SK-N-SH (cell line): Measurements from ENCODE around the gene TDRD1. TPM values are rescaled to one million over a fixed set of nuclear protein-coding genes. Genes with fewer than 3 reads are reported as not detected.
A peak's percentile ranks its signal among the peaks of the same experiment; 100 is the strongest.

Experiments used
- CTCF ChIA-PET: fragments of 300-600, 350-600 bp; formaldehyde crosslinking; extraction: SDS; loops from one replicate; lab custom pipeline; 2021; lab: Yijun Ruan, JAX
- POLR2A ChIA-PET: fragments of 350-600 bp; sonication (Branson Sonifier 250); formaldehyde crosslinking; extraction: SDS; loops from one replicate; lab custom pipeline; 2020; ENCODE audit warnings: antibody characterized with exemption, inconsistent platforms; lab: Yijun Ruan, JAX
- DNase-seq: peaks from one replicate; pipeline ENCODE4 v3.0.0; 2012
- H2AFZ ChIP-seq: fragments of 200-600 bp; sonication (generic); 2 replicates; pipeline ENCODE4 v1.8.1; 2016; ENCODE audit warnings: antibody characterized with exemption, mild to moderate bottlenecking, low read depth
- H3F3A ChIP-seq: fragments of 200-600 bp; sonication (generic); replicated peaks from 2 replicates; pipeline ENCODE3; 2016; ENCODE audit warnings: antibody characterized with exemption, mild to moderate bottlenecking; ENCODE audit not compliant: insufficient read depth
- H3K27ac ChIP-seq, 2 experiments: fragments of 200-500 bp in 1 of 2; fragments of 200-600 bp in 1 of 2; sonication (Bioruptor generic) in 1 of 2; sonication (generic), shearing (Covaris generic) in 1 of 2; 2 replicates each; pipeline versions ENCODE4 v1.5.1 to v1.6.1; 2014 to 2016; ENCODE audit warnings: low read depth in 2 of 2, inconsistent platforms in 1 of 2, low read length in 1 of 2, mild to moderate bottlenecking in 1 of 2, mixed read lengths in 1 of 2
- H3K27me3 ChIP-seq: fragments of 200-600 bp; sonication (generic), shearing (Covaris generic); 2 replicates; pipeline ENCODE4 v1.6.1; 2016; ENCODE audit warnings: mixed run types; ENCODE audit not compliant: insufficient read depth
- H3K36me3 ChIP-seq, 2 experiments: fragments of 200-500 bp in 1 of 2; fragments of 200-600 bp in 1 of 2; sonication (Bioruptor generic) in 1 of 2; sonication (generic) in 1 of 2; replicated peaks in 1 of 2; 2 replicates each; pipeline versions ENCODE3 to v1.5.1; 2014 to 2016; ENCODE audit warnings: low read length in 1 of 2, mild to moderate bottlenecking in 1 of 2; ENCODE audit not compliant: insufficient read depth in 2 of 2, control insufficient read depth in 1 of 2
- H3K4me1 ChIP-seq, 2 experiments: fragments of 200-500 bp in 1 of 2; fragments of 200-600 bp in 1 of 2; sonication (Bioruptor generic) in 1 of 2; sonication (generic), shearing (Covaris generic) in 1 of 2; 2 replicates each; pipeline versions ENCODE4 v1.5.1 to v1.6.1; 2014 to 2016; ENCODE audit warnings: low read depth in 1 of 2, low read length in 1 of 2, mixed run types in 1 of 2; ENCODE audit not compliant: insufficient read depth in 2 of 2, control insufficient read depth in 1 of 2
- H3K4me2 ChIP-seq: fragments of 200-600 bp; sonication (generic), shearing (Covaris generic); 2 replicates; pipeline ENCODE4 v1.6.1; 2017; ENCODE audit warnings: mixed run types
- H3K4me3 ChIP-seq, 2 experiments: fragments of 200-500 bp in 1 of 2; fragments of 200-600 bp in 1 of 2; sonication (Bioruptor generic) in 1 of 2; sonication (generic), shearing (Covaris generic) in 1 of 2; 2 replicates each; pipeline versions ENCODE4 v1.5.1 to v1.8.1; 2014 to 2016; ENCODE audit warnings: low read depth in 2 of 2, inconsistent platforms in 1 of 2, low read length in 1 of 2, mild to moderate bottlenecking in 1 of 2, mixed read lengths in 1 of 2, moderate library complexity in 1 of 2
- H3K79me2 ChIP-seq: fragments of 200-600 bp; sonication (generic); 2 replicates; pipeline ENCODE4 v1.8.1; 2017; ENCODE audit warnings: mild to moderate bottlenecking; ENCODE audit not compliant: insufficient read depth
- H3K9ac ChIP-seq: fragments of 200-600 bp; sonication (generic); 2 replicates; pipeline ENCODE4 v1.6.1; 2017; ENCODE audit warnings: mixed run types
- H3K9me2 ChIP-seq: fragments of 200-600 bp; sonication (generic); 2 replicates; pipeline ENCODE4 v1.6.1; 2017; ENCODE audit warnings: mixed run types
- H3K9me3 ChIP-seq: fragments of 200-600 bp; sonication (generic); 2 replicates; pipeline ENCODE4 v1.6.1; 2017; ENCODE audit warnings: mixed run types, mild to moderate bottlenecking, moderate library complexity
- H4K20me1 ChIP-seq: fragments of 200-600 bp; sonication (generic); 2 replicates; pipeline ENCODE4 v1.6.1; 2017; ENCODE audit warnings: mild to moderate bottlenecking, mixed run types; ENCODE audit not compliant: insufficient read depth
- CHD2 ChIP-seq: fragments of 150-350 bp; IDR thresholded peaks from 2 replicates; pipeline ENCODE4 v1.6.1; 2018; ENCODE audit warnings: low read length; ENCODE audit not compliant: partially characterized antibody
- CTCF ChIP-seq: fragments of 200-600 bp; sonication (generic); IDR thresholded peaks from 2 replicates; pipeline ENCODE4 v1.6.1; 2017; ENCODE audit warnings: antibody characterized with exemption, mild to moderate bottlenecking, moderate library complexity
- ELF1 ChIP-seq: IDR thresholded peaks from 2 replicates; pipeline ENCODE4 v1.4.0; 2012
- EZH2phosphoT487 ChIP-seq: fragments of 200-600 bp; sonication (generic); IDR thresholded peaks from 2 replicates; pipeline ENCODE4 v1.6.1; 2017; ENCODE audit warnings: low read depth, mixed run types, mild to moderate bottlenecking, antibody characterized with exemption, moderate library complexity, borderline replicate concordance
- FOXJ3 ChIP-seq: sonication (generic); formaldehyde crosslinking; IDR thresholded peaks from 2 replicates; pipeline ENCODE4 v1.5.1; 2020; ENCODE audit warnings: mild to moderate bottlenecking, missing genetic modification reagents
- FOXM1 ChIP-seq: IDR thresholded peaks from 2 replicates; pipeline ENCODE4 v1.4.0; 2012; ENCODE audit warnings: low read depth, mild to moderate bottlenecking
- GABPA ChIP-seq: IDR thresholded peaks from 2 replicates; pipeline ENCODE4 v1.4.0; 2012; ENCODE audit warnings: low read depth, mild to moderate bottlenecking
- GATA2 ChIP-seq: sonication (generic); formaldehyde crosslinking; IDR thresholded peaks from 2 replicates; pipeline ENCODE4 v1.5.0; 2020; ENCODE audit warnings: mild to moderate bottlenecking, missing genetic modification reagents
- MEF2A ChIP-seq: IDR thresholded peaks from 2 replicates; pipeline ENCODE4 v1.4.0; 2012; ENCODE audit warnings: low read depth, borderline replicate concordance
- NFIC ChIP-seq: IDR thresholded peaks from 2 replicates; pipeline ENCODE4 v1.4.0; 2012; ENCODE audit warnings: borderline replicate concordance
- PBX3 ChIP-seq: IDR thresholded peaks from 2 replicates; pipeline ENCODE4; 2012
- TAF1 ChIP-seq: IDR thresholded peaks from 2 replicates; pipeline ENCODE4 v1.6.1; 2012; ENCODE audit warnings: low read depth, mild to moderate bottlenecking, low read length, moderate library complexity, borderline replicate concordance
- TCF12 ChIP-seq: IDR thresholded peaks from 2 replicates; pipeline ENCODE4 v1.4.0; 2012
- YY1 ChIP-seq: IDR thresholded peaks from 2 replicates; pipeline ENCODE4 v1.4.0; 2012; ENCODE audit warnings: low read depth, mild to moderate bottlenecking
- WGBS: methylation state at CpG from one replicate; pipeline ENCODE4 v1.1.6; 2017; ENCODE audit warnings: low lambda C conversion rate; 5-methylcytosine and 5-hydroxymethylcytosine counted together
- polyA plus RNA-seq, 3 experiments: library from polyadenylated mRNA; depleted of rRNA; stranded (reverse); fragments of >200 nt; gene quantifications; 2 replicates each; pipeline ENCODE4 v1.2.3, GENCODE V29; 2012
- TF ChIP-seq, protein P1 (sequence below): fragments of 150-350 bp; IDR thresholded peaks from 2 replicates; pipeline ENCODE4 v1.6.1; 2017; ENCODE audit warnings: antibody characterized with exemption, low read length, low read depth, borderline replicate concordance

TDRD1 gene
- polyA plus RNA-seq, 1 of the 3 experiments (the other 2 are of a cell fraction), result not detected

DNA sequence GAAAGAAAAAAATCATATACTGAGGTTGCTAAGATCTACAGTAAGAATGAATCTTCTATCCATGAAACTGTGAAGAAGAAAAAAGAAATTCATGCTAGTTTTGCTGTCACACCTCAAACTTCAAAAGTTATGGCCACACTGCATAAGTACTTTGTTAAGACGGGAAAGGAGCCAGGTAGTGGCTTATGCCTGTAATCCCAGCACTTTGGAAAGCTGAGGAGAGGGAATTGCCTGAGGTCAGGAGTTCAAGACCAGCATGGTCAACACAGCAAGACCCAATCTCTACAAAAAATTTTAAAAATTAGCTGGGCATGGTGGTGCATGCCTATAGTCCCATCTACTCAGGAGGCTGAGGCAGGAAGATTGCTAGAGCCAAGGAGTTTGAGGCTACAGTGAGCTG lies 27.3 kb upstream of the TDRD1 start:
- H3K9me3 ChIP-seq, result no peaks in the 10 kb centered on the region
- no peak overlapping the region for H2AFZ ChIP-seq
- DNase-seq, result no peak
- H3K36me3 ChIP-seq, result peaks cover 15 to 67% of the 10 kb centered on the region in 2 experiments
- H3K79me2 ChIP-seq, result no peaks in the 10 kb centered on the region
- POLR2A ChIA-PET, result no interaction called here
- H3K4me1 ChIP-seq, result peaks cover 0 to 4% of the 10 kb centered on the region in 2 experiments; a peak in 1 of 4 replicates
- no peaks in the 10 kb centered on the region for H3K27me3 ChIP-seq
- no peak overlapping the region for H3K4me3 ChIP-seq
- no peaks in the 10 kb centered on the region for H3K9me2 ChIP-seq
- 0 out of 2 replicates have a peak overlapping the region, but pooled peaks have one; percentile 31 for H3K4me2 ChIP-seq
- CTCF ChIA-PET, result interaction anchor here (0.8 kb wide), 1 partner anchor 473 kb away, joined by 3 read pairs; no protein-coding TSS in a partner anchor
- peak overlapping the region; percentile 29; the same call in 1 of the 2 replicates for H3K9ac ChIP-seq
- TF ChIP-seq EZH2phosphoT487, result no peak
- TF ChIP-seq MEF2A, result no peak
- no peak for TF ChIP-seq YY1
- no peak for TF ChIP-seq TCF12
- TF ChIP-seq, all 33 proteins: peak for 0
- 94% methylated on average over 1 of the region's 1 CpG for WGBS
- Histone ChIP-seq H3K27ac (peak overlapping the region in 1 of 2 experiments; percentile 63; a peak in 2 of 4 replicates), H4K20me1 (no peaks in the 10 kb centered on the region), H3F3A (no peaks in the 10 kb centered on the region)

DNA sequence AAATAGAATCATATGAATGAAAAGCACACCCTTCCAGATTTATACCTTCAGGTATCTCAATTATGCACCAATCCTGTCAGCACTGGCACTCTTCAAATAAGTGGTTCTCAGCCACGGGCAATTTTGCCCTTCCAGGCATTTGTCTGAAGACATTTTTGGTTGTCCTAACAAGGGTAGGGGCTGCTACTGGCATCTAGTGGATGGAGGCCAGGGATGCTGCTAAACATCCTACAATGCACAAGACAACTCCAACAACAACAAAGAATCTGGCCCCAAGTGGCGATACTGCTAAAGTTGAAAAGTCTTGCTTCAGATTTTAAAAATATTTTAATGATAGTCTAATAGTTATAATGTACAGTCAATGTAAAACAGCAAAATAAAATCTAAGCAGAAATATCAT lies 21.2 kb upstream of the TDRD1 start:
- no peaks in the 10 kb centered on the region for H4K20me1 ChIP-seq
- no peak overlapping the region for H3K4me3 ChIP-seq
- no peak overlapping the region for H3K9ac ChIP-seq
- H3K79me2 ChIP-seq, result no peaks in the 10 kb centered on the region; the same call in 1 of the 2 replicates
- no peaks in the 10 kb centered on the region; a peak in 1 of 4 replicates for H3K4me1 ChIP-seq
- ChIA-PET POLR2A (no interaction called here), CTCF (interaction anchor here (1.1 kb wide), 1 partner anchor 17 kb away, joined by 3 read pairs; no protein-coding TSS in a partner anchor)
- no peak overlapping the region for H3K4me2 ChIP-seq
- no peaks in the 10 kb centered on the region for H3K27me3 ChIP-seq
- no peak for DNase-seq
- WGBS, result 85% methylated on average over 2 of the region's 2 CpGs
- peaks cover 23 to 38% of the 10 kb centered on the region in 2 experiments for H3K36me3 ChIP-seq
- H3K9me3 ChIP-seq, result no peaks in the 10 kb centered on the region
- H3K27ac ChIP-seq, result no peak overlapping the region
- no peak for TF ChIP-seq NFIC
- no peak for TF ChIP-seq CTCF
- TF ChIP-seq CHD2, result no peak
- TF ChIP-seq GATA2 (CRISPR knock-in tag), result no peak
- TF ChIP-seq GABPA, result no peak
- TF ChIP-seq, protein P1, sequence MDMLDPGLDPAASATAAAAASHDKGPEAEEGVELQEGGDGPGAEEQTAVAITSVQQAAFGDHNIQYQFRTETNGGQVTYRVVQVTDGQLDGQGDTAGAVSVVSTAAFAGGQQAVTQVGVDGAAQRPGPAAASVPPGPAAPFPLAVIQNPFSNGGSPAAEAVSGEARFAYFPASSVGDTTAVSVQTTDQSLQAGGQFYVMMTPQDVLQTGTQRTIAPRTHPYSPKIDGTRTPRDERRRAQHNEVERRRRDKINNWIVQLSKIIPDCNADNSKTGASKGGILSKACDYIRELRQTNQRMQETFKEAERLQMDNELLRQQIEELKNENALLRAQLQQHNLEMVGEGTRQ, result no peak
- TF ChIP-seq EZH2phosphoT487, result no peak
- no peak for TF ChIP-seq ELF1
- no peak for TF ChIP-seq FOXM1
- no peak for TF ChIP-seq FOXJ3 (CRISPR knock-in tag)
- TF ChIP-seq PBX3, result no peak
- no peak for TF ChIP-seq TAF1
- no peaks in the 10 kb centered on the region for H3K9me2 ChIP-seq
- no peak overlapping the region for H2AFZ ChIP-seq
- H3F3A ChIP-seq, result no peaks in the 10 kb centered on the region
